Adrenal gland (tissue), 5 donors: ENCODE measurements around the gene APRT.

Source experiments
- CTCF ChIP-seq, 6 experiments: fragments of 450-650 bp in 4 of 6; fragments of 200-600 bp in 2 of 6; sonication (generic) in 1 of 6; IDR thresholded peaks; 1 replicate in 5 of 6; 2 replicates in 1 of 6; pipeline versions ENCODE4 v1.5.1 to v1.8.0; 2016 to 2021; ENCODE audit warnings: antibody characterized with exemption in 6 of 6, mild to moderate bottlenecking in 2 of 6, moderate library complexity in 1 of 6
- POLR2A ChIP-seq, 2 donors: fragments of 450-650 bp; IDR thresholded peaks; one replicate each; pipeline ENCODE4 v1.6.1; 2017; ENCODE audit warnings: antibody characterized with exemption in 2 of 2, mild to moderate bottlenecking in 2 of 2, moderate library complexity in 1 of 2
- donor health status: DM: no; HTN: no; CAD: no.

GRCh38 chr16:88839745-88840599 lies 28.2 kb upstream of the APRT start:
- no peak for TF ChIP-seq CTCF (IDR thresholded peaks at IDR 0.05)
- TF ChIP-seq POLR2A (IDR thresholded peaks at IDR 0.05): no peak
